Measurements from ENCODE around the gene LBHD1.

The LBHD1 gene

GRCh38 chr11:62615521-62615920, 56.5 kb downstream of the LBHD1 start:
- DNase-seq (ENCODE audit: low read depth), result no peak

- no peak for DNase-seq (ENCODE audit: low read depth)
Measured at GRCh38 chr11:62614275-62614674, 57.8 kb downstream of the LBHD1 start.

- no peak for DNase-seq (ENCODE audit: low read depth)
Measured at GRCh38 chr11:62613291-62613778, 58.7 kb downstream of the LBHD1 start.

Measured in fibroblast of the conjunctiva (primary cell).